Ovary (tissue), 3 donors: ENCODE data around the gene HIF3A.

Experiments
- CTCF ChIP-seq, 3 donors: fragments of 450-650 bp in 2 of 3; fragments of 200-600 bp in 1 of 3; IDR thresholded peaks; one replicate each; pipeline versions ENCODE4 v1.5.1 to v1.8.0; 2016 to 2022; ENCODE audit warnings: antibody characterized with exemption in 3 of 3, mild to moderate bottlenecking in 1 of 3
- POLR2A ChIP-seq: fragments of 450-650 bp; IDR thresholded peaks from one replicate; pipeline ENCODE4 v1.6.1; 2017; ENCODE audit warnings: antibody characterized with exemption, mild to moderate bottlenecking, moderate library complexity
- donor health status: DM: no; HTN: no; CAD: no.

GRCh38 chr19:46349311-46349993 is 52.6 kb downstream of the HIF3A start:
- TF ChIP-seq CTCF (IDR thresholded peaks at IDR 0.05) (no peak), POLR2A (no peak)
